WERI-Rb-1 (cell line): ENCODE data around the gene SGCG.

Source experiments
- DNase-seq: peaks from one replicate; pipeline ENCODE4 v3.0.0-alpha.2; 2020
- H3K27ac ChIP-seq: fragments of 250-450 bp; sonication (Bioruptor Pico); 2 replicates; pipeline ENCODE4 v1.5.1; 2020; ENCODE audit warnings: mild to moderate bottlenecking, moderate library complexity
- H3K27me3 ChIP-seq: fragments of 250-450 bp; sonication (Bioruptor Pico); 2 replicates; pipeline ENCODE4 v1.5.1; 2021; ENCODE audit warnings: mild to moderate bottlenecking, low read depth, moderate library complexity; ENCODE audit not compliant: insufficient read depth, severe bottlenecking
- H3K36me3 ChIP-seq: fragments of 250-450 bp; sonication (Bioruptor Pico); 2 replicates; pipeline ENCODE4 v1.5.1; 2020; ENCODE audit warnings: mild to moderate bottlenecking, moderate library complexity
- H3K4me3 ChIP-seq: 2 replicates; pipeline ENCODE4 v1.5.1; 2011; ENCODE audit warnings: low read depth, mild to moderate bottlenecking, control low read depth, low read length
- H3K9me3 ChIP-seq: fragments of 250-450 bp; sonication (Bioruptor Pico); 2 replicates; pipeline ENCODE4 v1.5.1; 2021; ENCODE audit warnings: mild to moderate bottlenecking, moderate library complexity; ENCODE audit not compliant: severe bottlenecking
- CTCF ChIP-seq: IDR thresholded peaks from 2 replicates; pipeline ENCODE4 v1.5.1; 2011; ENCODE audit warnings: low read depth, mild to moderate bottlenecking, control low read depth, inconsistent platforms, low read length

SGCG gene

GRCh38 chr13:23183292-23183691 lies 2.5 kb downstream of the SGCG start:
- H3K27me3 ChIP-seq = peaks cover 93% of the 10 kb centered on the region
- no peak for TF ChIP-seq CTCF

GRCh38 chr13:23185542-23185941 lies 4.8 kb downstream of the SGCG start:
- no peaks in the 10 kb centered on the region for H3K36me3 ChIP-seq
- no peak for DNase-seq
- no peak for TF ChIP-seq CTCF

More at GRCh38 chr13:23183292-23183691, 2.5 kb downstream of the SGCG start:
- DNase-seq = no peak
- H3K4me3 ChIP-seq = no peak overlapping the region
- H3K27ac ChIP-seq = no peak overlapping the region
- no peaks in the 10 kb centered on the region for H3K9me3 ChIP-seq
- H3K36me3 ChIP-seq = no peaks in the 10 kb centered on the region

GRCh38 chr13:23201870-23202269 lies 21.1 kb downstream of the SGCG start:
- Histone ChIP-seq H3K27me3 (peaks cover 77% of the 10 kb centered on the region), H3K27ac (no peak overlapping the region), H3K9me3 (peaks cover 4% of the 10 kb centered on the region), H3K36me3 (no peaks in the 10 kb centered on the region), H3K4me3 (no peak overlapping the region)
- no peak for DNase-seq
- no peak for TF ChIP-seq CTCF

More at GRCh38 chr13:23185542-23185941, 4.8 kb downstream of the SGCG start:
- Histone ChIP-seq H3K4me3 (no peak overlapping the region), H3K27ac (no peak overlapping the region), H3K27me3 (peaks cover 93% of the 10 kb centered on the region), H3K9me3 (no peaks in the 10 kb centered on the region)

GRCh38 chr13:23202383-23202782 lies 21.6 kb downstream of the SGCG start:
- Histone ChIP-seq H3K4me3 (no peak overlapping the region), H3K36me3 (no peaks in the 10 kb centered on the region), H3K9me3 (peaks cover 6% of the 10 kb centered on the region), H3K27me3 (peaks cover 77% of the 10 kb centered on the region), H3K27ac (no peak overlapping the region)
- TF ChIP-seq CTCF = no peak
- no peak for DNase-seq

- TF ChIP-seq CTCF = no peak
- H3K27ac ChIP-seq = no peak overlapping the region
- no peak for DNase-seq
- peaks cover 6% of the 10 kb centered on the region for H3K9me3 ChIP-seq
- no peak overlapping the region for H3K4me3 ChIP-seq
- H3K27me3 ChIP-seq = peaks cover 69% of the 10 kb centered on the region
- H3K36me3 ChIP-seq = no peaks in the 10 kb centered on the region
Observed at GRCh38 chr13:23203516-23203915, 22.7 kb downstream of the SGCG start.

GRCh38 chr13:23205807-23206206 lies 25.0 kb downstream of the SGCG start:
- no peak for TF ChIP-seq CTCF
- Histone ChIP-seq H3K27me3 (peaks cover 58% of the 10 kb centered on the region), H3K36me3 (no peaks in the 10 kb centered on the region), H3K4me3 (no peak overlapping the region), H3K27ac (no peak overlapping the region), H3K9me3 (peaks cover 6% of the 10 kb centered on the region)
- no peak for DNase-seq
